Sigmoid colon (tissue), 7 donors: Measurements from ENCODE around the gene NHS. TPM values are rescaled to one million over a fixed set of nuclear protein-coding genes. Genes with fewer than 3 reads are reported as not detected.

Experiments
- DNase-seq: peaks from one replicate; pipeline ENCODE4 v3.0.0-alpha.2; 2019
- H3K27ac ChIP-seq, 4 donors: fragments of 200-600 bp; sonication (generic); one replicate each; pipeline ENCODE4 v1.5.1; 2016 to 2019; ENCODE audit warnings: mild to moderate bottlenecking in 1 of 4
- H3K27me3 ChIP-seq, 3 donors: fragments of 200-600 bp; sonication (generic); one replicate each; pipeline ENCODE4 v1.5.1; 2019; ENCODE audit warnings: mild to moderate bottlenecking in 1 of 3
- H3K36me3 ChIP-seq, 4 donors: fragments of 200-600 bp; sonication (generic); one replicate each; pipeline ENCODE4 v1.5.1; 2016 to 2019
- H3K4me1 ChIP-seq, 4 donors: fragments of 200-600 bp; sonication (generic); one replicate each; pipeline ENCODE4 v1.5.1; 2017 to 2019
- H3K4me3 ChIP-seq, 4 donors: fragments of 200-600 bp; sonication (generic); one replicate each; pipeline ENCODE4 v1.5.1; 2017 to 2019; ENCODE audit warnings: mild to moderate bottlenecking in 2 of 4, moderate library complexity in 1 of 4
- H3K9me3 ChIP-seq, 4 donors: fragments of 200-600 bp in 3 of 4; sonication (generic) in 3 of 4; one replicate each; pipeline versions ENCODE4 v1.5.1 to v1.6.1; 2013 to 2019
- CTCF ChIP-seq, 4 experiments: fragments of 450-650 bp in 3 of 4; fragments of 200-600 bp in 1 of 4; IDR thresholded peaks; one replicate each; pipeline ENCODE4 v1.5.1; 2016 to 2019; ENCODE audit warnings: antibody characterized with exemption in 4 of 4, mild to moderate bottlenecking in 3 of 4, moderate library complexity in 2 of 4
- EP300 ChIP-seq, 4 donors: sonication (generic); formaldehyde crosslinking; IDR thresholded peaks; one replicate each; pipeline ENCODE4 v1.6.1; 2017; ENCODE audit warnings: antibody characterized with exemption in 4 of 4
- POLR2A ChIP-seq, 2 donors: fragments of 450-650 bp; IDR thresholded peaks; one replicate each; pipeline ENCODE4 v1.6.1; 2016; ENCODE audit warnings: antibody characterized with exemption in 2 of 2, mild to moderate bottlenecking in 2 of 2, moderate library complexity in 2 of 2
- POLR2AphosphoS5 ChIP-seq, 4 donors: sonication (generic); formaldehyde crosslinking; IDR thresholded peaks; one replicate each; pipeline ENCODE4 v1.6.1; 2017; ENCODE audit warnings: antibody characterized with exemption in 4 of 4
- WGBS, 2 donors: extraction: QIAGEN DNeasy Blood & Tissue Kit; methylation state at CpG; one replicate each; pipeline ENCODE4 v1.1.7; 2013; 5-methylcytosine and 5-hydroxymethylcytosine counted together
- intact Hi-C: fragments of 100-400 bp; cut with DNase I; formaldehyde crosslinking; loops from one replicate; pipeline ENCODE4 v1.15.1; 2023
- polyA plus RNA-seq, 3 donors: library from polyadenylated mRNA; stranded (reverse); fragments of 200-250 nt; gene quantifications; one replicate each; pipeline ENCODE4 v1.2.3, GENCODE V29; 2013
- total RNA-seq, 4 donors: library from RNA; depleted of rRNA; stranded (reverse); fragments of >200 nt; gene quantifications; one replicate each; pipeline ENCODE4 v1.1.0, GENCODE V29; 2016
- donor health status: healthy with polysubstance abuse.
- donor health status: Bipolar disorder and iron deficiency.
- donor health status: healthy.

Gene NHS
- total and polyA plus RNA-seq, 7 donors, result under 0.01 to 22.7 (median 9.3) TPM

- TF ChIP-seq POLR2AphosphoS5 (IDR thresholded peaks at IDR 0.05) (no peak), CTCF (IDR thresholded peaks at IDR 0.05) (no peak), POLR2A (IDR thresholded peaks at IDR 0.05) (no peak), EP300 (IDR thresholded peaks at IDR 0.05) (no peak)
- Histone ChIP-seq H3K4me3 (no peak overlapping the region), H3K9me3 (no peaks in the 10 kb centered on the region), H3K36me3 (no peaks in the 10 kb centered on the region), H3K4me1 (peaks cover 0 to 6% (median 5%) of the 10 kb centered on the region in 4 donors), H3K27me3 (no peaks in the 10 kb centered on the region), H3K27ac (peak overlapping the region in 2 of 4 donors; percentile 18 to 42)
- DNase-seq, result no peak
- intact Hi-C loops, result no loop called here
- WGBS, 2 donors, result 28 to 30% methylated on average over 5 of the region's 5 CpGs
Observed at GRCh38 chrX:17527135-17527701, 152.2 kb downstream of the NHS start.

GRCh38 chrX:17527922-17528321, 152.9 kb downstream of the NHS start:
- Histone ChIP-seq H3K27ac (peak overlapping the region in 2 of 4 donors; percentile 18 to 42), H3K27me3 (no peaks in the 10 kb centered on the region), H3K4me3 (no peak overlapping the region), H3K4me1 (peaks cover 0 to 5% (median 4%) of the 10 kb centered on the region in 4 donors), H3K36me3 (no peaks in the 10 kb centered on the region), H3K9me3 (no peaks in the 10 kb centered on the region)
- intact Hi-C loops, result no loop called here
- DNase-seq, result no peak
- WGBS, 2 donors, result 46 to 48% methylated on average over 1 of the region's 1 CpG
- TF ChIP-seq EP300 (IDR thresholded peaks at IDR 0.05) (no peak), CTCF (IDR thresholded peaks at IDR 0.05) (no peak), POLR2A (IDR thresholded peaks at IDR 0.05) (no peak), POLR2AphosphoS5 (IDR thresholded peaks at IDR 0.05) (no peak)

GRCh38 chrX:17529151-17529745, 154.2 kb downstream of the NHS start:
- 81 to 83% methylated on average over 6 of the region's 6 CpGs for WGBS, 2 donors
- no peaks in the 10 kb centered on the region for H3K27me3 ChIP-seq
- no peak for DNase-seq
- H3K4me1 ChIP-seq, result peaks cover 0 to 5% (median 4%) of the 10 kb centered on the region in 4 donors
- no peaks in the 10 kb centered on the region for H3K36me3 ChIP-seq
- intact Hi-C loops, result no loop called here
- H3K9me3 ChIP-seq, result no peaks in the 10 kb centered on the region
- TF ChIP-seq CTCF (IDR thresholded peaks at IDR 0.05) (no peak), POLR2AphosphoS5 (IDR thresholded peaks at IDR 0.05) (no peak), EP300 (IDR thresholded peaks at IDR 0.05) (no peak), POLR2A (IDR thresholded peaks at IDR 0.05) (no peak)
- H3K27ac ChIP-seq, result no peak overlapping the region
- no peak overlapping the region for H3K4me3 ChIP-seq

GRCh38 chrX:17531500-17531899, 156.5 kb downstream of the NHS start:
- Histone ChIP-seq H3K27ac (no peak overlapping the region), H3K4me3 (no peak overlapping the region), H3K36me3 (no peaks in the 10 kb centered on the region), H3K27me3 (no peaks in the 10 kb centered on the region), H3K4me1 (peaks cover 0 to 5% (median 4%) of the 10 kb centered on the region in 4 donors), H3K9me3 (no peaks in the 10 kb centered on the region)
- 91 to 94% methylated on average over 3 of the region's 3 CpGs for WGBS, 2 donors
- no peak for DNase-seq
- intact Hi-C loops, result no loop called here
- TF ChIP-seq POLR2A (IDR thresholded peaks at IDR 0.05), result no peak

- Histone ChIP-seq H3K4me1 (no peaks in the 10 kb centered on the region), H3K36me3 (no peaks in the 10 kb centered on the region), H3K27me3 (no peaks in the 10 kb centered on the region), H3K27ac (no peak overlapping the region), H3K9me3 (no peaks in the 10 kb centered on the region), H3K4me3 (no peak overlapping the region)
- 87 to 89% methylated on average over 4 of the region's 4 CpGs for WGBS, 2 donors
- TF ChIP-seq POLR2A (IDR thresholded peaks at IDR 0.05) (no peak), CTCF (IDR thresholded peaks at IDR 0.05) (peak in 2 of 4 experiments; percentile 17 to 28), POLR2AphosphoS5 (IDR thresholded peaks at IDR 0.05) (no peak)
- no peak for DNase-seq
- intact Hi-C loops, result no loop called here
Observed at GRCh38 chrX:17535229-17535628, 160.2 kb downstream of the NHS start.
